Activated T-helper 9 cell treated with anti-CD3 and anti-CD28 coated beads, Interleukin-2, amount 50 U/mL, for 16 hours (primary cell): ENCODE results near the gene SULT1A4.
"Not testable (repeated sequence)": the region's sequence is repeated elsewhere in the genome, so short reads cannot be mapped to it uniquely, and the experiment has no call there.

ENCODE experiments used
- DNase-seq: peaks from one replicate; pipeline ENCODE4 v3.0.0-alpha.2; 2020; ENCODE audit warnings: low read depth

SULT1A4 gene

GRCh38 chr16:29459706-29460646, at the start of gene SULT1A4:
Gene SULT1A4 (plus strand): TSS chr16:29459913. CDS start chr16:29461386, 1,473 bp downstream.
- DNase-seq, result not testable (repeated sequence)

GRCh38 chr16:29423587-29423986, 36.1 kb upstream of the SULT1A4 start:
- not testable (repeated sequence) for DNase-seq

GRCh38 chr16:29425390-29425789, 34.3 kb upstream of the SULT1A4 start:
- DNase-seq, result not testable (repeated sequence)

- not testable (repeated sequence) for DNase-seq
Observed at GRCh38 chr16:29453754-29454153, 6.0 kb upstream of the SULT1A4 start.

GRCh38 chr16:29454269-29454668, 5.4 kb upstream of the SULT1A4 start, which contains the start of the genes BOLA2 and SLX1B:
Gene BOLA2 (minus strand): TSS chr16:29454351. CDS start chr16:29454253, 98 bp downstream.
Gene SLX1B (plus strand): TSS chr16:29454533.
- DNase-seq, result not testable (repeated sequence)

GRCh38 chr16:29454828-29455227, 4.9 kb upstream of the SULT1A4 start:
- not testable (repeated sequence) for DNase-seq

- DNase-seq, result not testable (repeated sequence)
Observed at GRCh38 chr16:29457660-29458059, 2.1 kb upstream of the SULT1A4 start.

GRCh38 chr16:29460647-29461030, 926 bp downstream of the SULT1A4 start:
- DNase-seq, result not testable (repeated sequence)

- DNase-seq, result not testable (repeated sequence)
Observed at GRCh38 chr16:29465985-29466824, 6.5 kb downstream of the SULT1A4 start.

- DNase-seq, result not testable (repeated sequence)
Observed at GRCh38 chr16:29466904-29467303, 7.2 kb downstream of the SULT1A4 start.

GRCh38 chr16:29467654-29468366, 8.1 kb downstream of the SULT1A4 start:
- DNase-seq, result not testable (repeated sequence)

- DNase-seq, result peak; percentile 8
Observed at GRCh38 chr16:29469660-29470059, 9.9 kb downstream of the SULT1A4 start.

- not testable (repeated sequence) for DNase-seq
Observed at GRCh38 chr16:29472065-29472464, 12.4 kb downstream of the SULT1A4 start.

GRCh38 chr16:29482276-29482675, 22.6 kb downstream of the SULT1A4 start:
- not testable (repeated sequence) for DNase-seq

- not testable (repeated sequence) for DNase-seq
Observed at GRCh38 chr16:29506308-29506707, 46.6 kb downstream of the SULT1A4 start, which contains the start of gene NPIPB12. Gene NPIPB12 (minus strand): TSS chr16:29506408.
